GM12892 (cell line): Measurements from ENCODE around the gene MREG.
"Not testable (repeated sequence)": the region's sequence is repeated elsewhere in the genome, so short reads cannot be mapped to it uniquely, and the experiment has no call there.

Source experiments
- DNase-seq: peaks from one replicate; pipeline ENCODE4 v3.0.0; 2011; ENCODE audit not compliant: insufficient read length
- FAIRE-seq: peaks from 2 replicates; lab custom pipeline; 2011; peaks lifted over from hg19 to GRCh38; lab: Jason Lieb, UNC
- POLR2A ChIP-seq: IDR thresholded peaks from 2 replicates; pipeline ENCODE4 v1.6.1; 2011; ENCODE audit warnings: low read depth, low read length, control low read depth
- POLR2AphosphoS5 ChIP-seq: IDR thresholded peaks from 2 replicates; pipeline ENCODE4 v1.6.1; 2011; ENCODE audit warnings: low read depth, low read length, control low read depth
- TAF1 ChIP-seq: IDR thresholded peaks from 2 replicates; pipeline ENCODE4 v1.6.1; 2011; ENCODE audit warnings: low read depth, mild to moderate bottlenecking, control low read depth, low read length, borderline replicate concordance

The MREG gene

DNA sequence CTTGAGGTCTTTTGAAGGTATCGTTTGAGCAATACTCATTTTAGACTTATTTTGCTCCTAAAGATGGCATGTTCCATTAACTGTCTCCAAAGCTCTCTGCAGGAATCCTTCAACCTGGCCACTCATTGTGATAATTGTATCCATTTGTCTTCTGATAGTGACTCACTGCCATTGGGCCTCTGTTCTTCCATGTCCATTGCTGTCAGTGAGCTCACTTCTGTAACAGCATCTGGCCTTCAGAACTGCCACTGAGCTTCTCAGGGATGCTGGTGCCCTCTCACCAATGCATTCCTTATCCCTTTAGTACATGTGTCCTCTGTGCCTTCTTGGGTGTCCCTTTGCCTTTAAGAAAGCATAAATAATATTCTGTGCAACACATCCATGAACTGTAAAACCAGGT is 71.6 kb downstream of the MREG start:
- TF ChIP-seq POLR2AphosphoS5 = 0 out of 2 replicates have a peak, but pooled peaks have one; percentile 11
- no peak for TF ChIP-seq TAF1
- DNase-seq = no peak
- FAIRE-seq = no peak

DNA sequence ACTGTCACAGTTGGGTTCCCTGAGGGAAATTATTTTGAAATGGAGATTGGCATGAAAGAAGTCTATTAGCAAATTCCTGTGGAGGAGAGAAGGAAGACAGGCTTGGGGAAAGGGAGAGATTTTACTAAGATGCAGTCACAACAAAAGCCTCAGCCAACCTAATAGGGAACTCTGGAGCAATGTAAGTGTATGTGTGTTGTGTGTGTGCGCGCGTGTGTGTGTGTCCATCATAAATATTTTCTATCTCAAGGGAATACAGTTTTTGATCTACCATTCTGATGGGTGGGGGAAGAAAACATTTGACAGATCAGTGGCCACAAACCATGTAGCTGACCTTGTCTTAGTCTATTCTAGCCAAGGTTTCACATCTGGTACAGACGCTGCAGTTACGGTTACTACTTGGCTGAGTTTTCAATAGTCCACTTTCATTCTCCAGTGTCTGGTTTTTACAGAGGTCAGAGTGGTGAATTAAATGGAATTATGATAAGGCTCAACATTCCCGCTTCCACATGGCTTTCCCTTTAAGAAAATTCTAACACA is 72.6 kb downstream of the MREG start:
- FAIRE-seq (no peak), DNase-seq (no peak)
- TF ChIP-seq TAF1 = no peak
- TF ChIP-seq POLR2AphosphoS5 = no peak
- TF ChIP-seq POLR2A = 0 out of 2 replicates have a peak, but pooled peaks have one; percentile 21

DNA sequence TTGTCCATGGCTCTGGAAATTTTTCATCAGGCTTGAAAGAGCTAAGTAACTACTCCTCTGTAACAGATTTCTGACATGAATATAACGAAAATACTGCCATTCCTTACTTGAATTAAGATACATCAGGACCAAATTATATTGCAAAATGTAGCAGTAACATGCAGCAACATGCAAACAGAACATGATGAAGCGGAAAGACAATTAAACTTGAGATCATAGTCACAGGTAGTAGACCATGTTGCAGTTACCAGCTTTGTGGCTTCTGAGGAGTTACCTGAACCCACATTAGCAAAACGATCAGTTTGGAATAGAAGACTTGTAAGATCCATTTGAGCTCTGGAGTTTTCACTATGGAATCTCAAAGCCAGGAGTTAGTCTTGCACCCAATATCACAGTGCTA is 76.2 kb downstream of the MREG start:
- TF ChIP-seq TAF1 = no peak
- TF ChIP-seq POLR2AphosphoS5 = no peak
- TF ChIP-seq POLR2A = no peak
- DNase-seq (no peak), FAIRE-seq (no peak)

DNA sequence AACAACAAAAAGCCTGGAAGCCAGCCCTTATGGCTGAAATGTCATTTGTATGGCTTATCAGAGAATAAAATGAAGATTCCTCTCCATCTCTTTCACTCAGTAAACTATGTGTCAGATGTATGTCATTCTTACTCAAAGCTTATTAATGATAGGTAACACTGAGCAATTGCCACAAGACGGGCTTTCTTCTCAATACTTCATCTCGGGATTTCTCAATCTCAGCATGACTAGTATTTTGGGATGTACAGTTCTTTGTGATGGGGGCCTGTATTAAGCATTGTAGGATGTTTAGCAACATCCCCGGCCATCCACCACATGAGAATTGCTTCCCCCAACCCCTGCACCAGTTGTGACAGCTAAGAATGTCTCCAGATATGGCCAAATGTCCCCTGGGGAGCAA is 80.2 kb downstream of the MREG start:
- FAIRE-seq (peak; percentile 21), DNase-seq (no peak)
- TF ChIP-seq TAF1 (no peak), POLR2AphosphoS5 (no peak), POLR2A (no peak)

DNA sequence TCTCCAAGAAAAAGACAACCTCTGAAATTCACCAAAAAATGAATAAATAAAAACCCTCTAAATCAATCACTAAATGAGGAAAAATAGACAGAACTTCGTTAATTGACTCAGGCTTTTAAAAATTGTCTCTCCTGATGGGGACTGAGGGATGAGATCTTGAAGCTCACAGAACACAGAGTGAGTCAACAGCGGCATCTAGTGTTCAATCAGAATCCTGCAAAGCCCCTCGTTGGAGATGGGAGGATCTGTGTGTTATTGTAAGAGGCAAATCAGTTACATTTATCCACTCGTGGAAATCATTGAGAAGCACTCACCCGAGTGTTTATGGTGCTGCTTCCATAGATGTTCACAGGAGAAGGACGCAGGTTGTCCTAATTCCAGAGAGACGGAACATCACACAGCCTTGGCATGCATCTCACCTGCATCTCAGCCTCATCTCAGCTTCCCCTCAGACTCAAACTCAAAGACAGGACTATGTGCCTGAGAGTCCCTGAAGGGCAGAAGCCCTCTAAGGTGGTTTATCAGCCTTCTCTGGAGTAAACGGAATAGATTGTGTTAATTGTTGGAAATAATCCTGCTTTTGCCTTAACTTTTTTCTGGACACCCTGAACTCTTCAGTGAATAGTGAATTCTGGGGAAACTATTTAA is 82.0 kb downstream of the MREG start:
- TF ChIP-seq TAF1 (no peak), POLR2A (no peak), POLR2AphosphoS5 (no peak)
- FAIRE-seq (peak; percentile 84), DNase-seq (peak; percentile 26)

DNA sequence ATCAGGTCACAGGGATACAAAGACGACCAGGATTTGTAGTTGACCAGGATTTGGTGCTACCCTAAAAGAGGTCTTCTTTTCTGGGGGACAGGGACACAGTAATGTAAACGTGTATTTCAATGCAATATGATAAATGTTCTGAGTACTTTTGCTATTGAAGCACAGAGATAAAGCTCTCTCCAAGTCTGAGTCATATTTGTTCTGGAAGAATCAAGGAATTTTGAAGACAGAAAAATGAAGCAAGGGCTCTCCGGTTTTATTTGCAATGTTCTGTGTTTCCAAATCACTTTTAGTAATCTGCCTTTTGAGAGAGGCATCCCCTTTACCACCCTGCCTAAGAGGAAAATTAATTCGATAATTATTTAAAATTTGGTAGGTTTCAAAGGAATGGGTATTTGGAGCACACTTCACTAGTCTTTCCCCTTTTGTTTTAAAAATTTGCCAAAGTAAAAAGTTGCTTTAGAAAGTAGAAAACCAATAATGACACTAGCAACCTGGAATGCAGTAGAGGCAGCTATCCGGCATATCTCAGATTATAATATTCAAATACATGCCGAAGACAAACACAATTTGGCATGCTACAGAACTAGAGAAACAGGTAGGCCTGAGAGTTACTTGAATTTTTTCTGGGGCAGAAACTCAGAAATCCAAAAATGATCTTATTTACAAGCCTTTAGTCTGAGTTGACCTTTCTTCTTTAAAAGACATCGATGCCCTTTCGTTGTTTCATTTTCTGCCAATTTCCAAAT is 82.7 kb downstream of the MREG start:
- no peak for FAIRE-seq
- DNase-seq = no peak
- TF ChIP-seq POLR2A (no peak), POLR2AphosphoS5 (no peak), TAF1 (no peak)

DNA sequence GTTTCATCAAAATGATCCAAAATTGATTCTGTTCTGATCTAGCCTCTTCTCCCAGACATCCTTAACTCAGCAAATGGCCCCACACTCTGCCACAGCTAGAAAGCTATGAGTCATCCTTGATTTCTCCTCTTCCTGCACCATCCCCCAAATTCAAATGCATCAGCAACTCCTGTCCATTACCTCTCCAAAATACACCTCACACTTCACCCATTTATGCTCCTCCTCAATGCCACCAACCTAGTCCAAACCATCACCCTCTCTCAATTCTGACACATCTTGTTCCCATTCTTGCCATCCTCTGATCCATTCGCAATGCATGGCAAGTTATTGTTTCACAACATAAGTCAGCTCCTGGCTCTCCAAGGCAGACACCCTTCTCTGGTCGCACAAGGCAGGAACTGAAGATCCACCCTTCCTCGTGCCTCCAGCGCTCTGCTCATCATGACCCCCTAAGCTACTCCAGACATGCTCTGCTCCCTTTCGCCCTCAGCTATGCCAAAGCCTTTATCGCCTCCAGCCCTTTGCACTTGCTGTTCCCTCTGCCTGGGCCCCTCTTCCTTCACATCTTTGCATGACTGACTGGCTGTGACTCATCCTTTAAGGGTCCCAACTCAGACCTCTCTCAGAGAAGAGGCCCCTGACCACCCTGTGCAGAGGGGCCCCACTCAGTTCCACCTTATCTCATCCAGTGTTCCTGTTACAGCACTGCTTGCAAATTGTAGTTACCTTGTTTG is 83.6 kb downstream of the MREG start:
- TF ChIP-seq POLR2A (no peak), TAF1 (no peak), POLR2AphosphoS5 (no peak)
- FAIRE-seq (no peak), DNase-seq (no peak)

DNA sequence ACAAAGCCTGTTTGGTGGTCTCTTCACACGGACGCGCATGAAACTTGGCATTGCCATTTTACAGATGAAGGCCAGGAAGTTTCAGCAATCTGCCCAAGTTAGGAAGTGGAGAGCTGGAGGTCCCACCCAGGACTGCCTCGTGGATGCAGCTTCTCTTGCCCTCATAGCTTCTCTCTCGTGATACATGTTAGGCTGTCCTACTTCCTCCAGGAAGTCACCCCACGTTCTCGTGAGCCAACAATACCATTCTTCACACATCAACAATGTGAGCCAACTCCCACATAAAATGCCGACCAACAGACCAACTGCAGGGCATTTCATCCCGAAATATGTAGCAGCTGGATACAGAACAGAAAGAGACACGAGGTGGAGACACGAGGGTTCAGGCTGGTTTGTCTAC is 85.3 kb downstream of the MREG start:
- TF ChIP-seq TAF1 = no peak
- TF ChIP-seq POLR2AphosphoS5 = no peak
- TF ChIP-seq POLR2A = no peak
- no peak for DNase-seq
- no peak for FAIRE-seq

DNA sequence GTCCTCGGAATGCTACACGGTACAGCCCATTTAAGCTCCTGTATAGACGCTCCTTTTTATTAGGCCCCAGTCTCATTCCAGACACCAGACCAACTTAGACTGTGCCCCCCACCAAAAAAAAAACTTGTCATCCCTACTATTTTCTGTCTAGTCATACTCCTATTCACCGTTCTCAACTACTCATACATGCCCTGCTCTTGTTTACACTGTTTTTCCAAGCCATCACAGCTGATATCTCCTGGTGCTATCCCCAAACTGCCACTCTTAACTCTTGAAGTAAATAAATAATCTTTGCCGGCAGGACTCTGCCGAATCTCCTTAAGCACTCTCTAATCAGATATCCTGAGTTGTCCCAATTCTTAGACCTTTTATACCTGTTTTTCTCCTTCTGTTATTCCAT is 86.4 kb downstream of the MREG start:
- not testable (repeated sequence) for DNase-seq, FAIRE-seq

DNA sequence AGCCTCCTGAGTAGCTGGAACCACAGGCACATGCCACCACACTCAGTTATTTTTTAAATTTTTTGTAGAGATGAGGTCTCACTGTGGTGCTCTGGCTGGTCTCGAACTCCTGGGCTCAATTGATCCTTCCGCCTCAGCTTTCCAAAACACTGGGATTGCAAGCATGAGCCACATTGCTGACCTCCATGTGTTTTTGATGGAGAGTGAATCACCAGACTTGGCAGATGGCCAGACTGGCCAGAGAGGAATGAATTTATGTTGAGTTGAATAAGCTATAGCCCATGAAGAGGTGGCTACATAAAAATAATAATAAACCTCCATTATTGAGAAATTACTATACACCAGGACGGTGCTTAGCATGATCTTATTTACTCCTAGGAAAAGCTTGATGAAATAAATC is 91.5 kb downstream of the MREG start:
- no peak for DNase-seq
- no peak for FAIRE-seq
- no peak for TF ChIP-seq TAF1
- TF ChIP-seq POLR2A = no peak
- no peak for TF ChIP-seq POLR2AphosphoS5

DNA sequence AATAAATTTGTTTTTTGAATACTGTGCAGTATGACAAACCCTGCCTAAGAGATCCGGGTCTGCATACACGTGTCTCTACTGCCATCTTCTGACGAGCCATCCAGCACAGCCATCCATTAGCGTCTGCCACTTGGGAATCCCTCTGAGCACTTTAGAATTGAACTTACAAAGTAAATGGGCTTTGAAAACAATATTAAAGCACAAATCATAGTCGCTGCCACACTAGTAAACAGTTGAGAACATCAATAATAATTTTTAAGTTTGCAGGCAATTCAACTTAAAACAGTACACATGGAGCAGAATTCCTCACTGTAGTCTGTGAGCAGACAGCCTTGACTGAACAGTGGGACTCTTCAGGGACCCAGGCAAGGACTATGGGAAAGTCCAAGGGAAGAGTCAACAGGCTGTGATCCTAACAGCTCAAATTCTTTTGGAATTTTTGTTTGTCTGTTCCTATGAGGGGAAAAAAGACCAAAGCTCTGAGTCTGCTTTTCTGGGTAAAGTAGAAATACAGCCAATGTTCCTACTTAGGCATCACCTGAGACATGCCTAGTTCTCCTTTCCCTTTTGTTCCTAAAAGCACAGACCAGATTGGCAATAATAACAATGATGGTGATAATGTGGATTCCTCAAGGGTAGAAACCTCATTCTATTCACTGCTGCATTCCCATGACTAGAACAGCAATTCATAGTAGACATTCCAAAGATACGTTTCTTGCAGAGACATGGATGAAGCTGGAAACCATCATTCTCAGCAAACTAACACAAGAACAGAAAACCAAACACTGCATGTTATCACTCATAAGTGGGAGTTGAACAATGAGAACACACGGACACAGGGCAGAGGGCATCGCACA is 92.9 kb downstream of the MREG start:
- DNase-seq = peak; percentile 39
- peak; percentile 83 for FAIRE-seq
- TF ChIP-seq POLR2A (no peak), POLR2AphosphoS5 (no peak), TAF1 (no peak)
